AG04449 (cell line): ENCODE results near the gene SLC9A6.

Experiments used
- CTCF ChIA-PET: fragments of 350-600 bp; formaldehyde crosslinking; extraction: SDS; loops from one replicate; lab custom pipeline; 2021; ENCODE audit warnings: antibody characterized with exemption; lab: Yijun Ruan, JAX
- POLR2A ChIA-PET: fragments of 400-600, 350-600 bp; formaldehyde crosslinking; extraction: SDS; loops from one replicate; lab custom pipeline; 2020; ENCODE audit warnings: antibody characterized with exemption, inconsistent platforms; lab: Yijun Ruan, JAX
- DNase-seq: peaks from one replicate; pipeline ENCODE4 v3.0.0-alpha.2; 2010; ENCODE audit warnings: low read depth, low spot score
- H3K4me3 ChIP-seq: 2 replicates; pipeline ENCODE4 v1.5.1; 2011; ENCODE audit warnings: low read depth, mild to moderate bottlenecking, control low read depth, low read length
- TF ChIP-seq, protein P1 (sequence below): IDR thresholded peaks from one replicate; pipeline ENCODE4 v1.5.1; 2011; ENCODE audit warnings: mild to moderate bottlenecking, moderate library complexity, low read length, control low read depth, inconsistent platforms; ENCODE audit not compliant: insufficient read depth; ENCODE audit errors: missing control alignments

The SLC9A6 gene

DNA sequence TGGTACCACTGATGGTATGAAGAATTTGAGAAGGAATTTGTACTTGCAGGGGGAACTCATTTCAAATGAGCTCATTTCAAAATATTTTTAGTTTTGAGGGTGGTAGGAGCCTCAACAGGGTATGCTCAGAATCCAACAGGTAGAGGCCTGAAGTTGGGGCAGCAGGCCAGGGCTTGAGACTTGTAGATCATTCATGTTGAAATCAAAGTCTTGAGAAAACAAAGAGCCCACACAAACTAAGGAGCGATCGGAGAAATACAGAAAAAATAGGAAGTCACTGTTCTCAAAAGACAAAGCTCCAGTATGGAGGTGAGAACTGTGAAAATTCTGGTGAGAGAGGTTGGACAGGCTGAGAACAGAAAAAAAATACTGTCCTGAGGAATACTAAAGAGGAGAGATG lies 979 bp upstream of the SLC9A6 start:
- CTCF ChIA-PET: interaction anchor here (1.7 to 2.0 kb wide), 3 partner anchors 10 to 285 kb away, joined by 4 to 6 read pairs (median 5); partner anchors contain the start of gene MMGT1
- no peak for DNase-seq
- POLR2A ChIA-PET: interaction anchor here (0.8 kb wide), 1 partner anchor 10 kb away, joined by 3 read pairs; no protein-coding TSS in a partner anchor

DNA sequence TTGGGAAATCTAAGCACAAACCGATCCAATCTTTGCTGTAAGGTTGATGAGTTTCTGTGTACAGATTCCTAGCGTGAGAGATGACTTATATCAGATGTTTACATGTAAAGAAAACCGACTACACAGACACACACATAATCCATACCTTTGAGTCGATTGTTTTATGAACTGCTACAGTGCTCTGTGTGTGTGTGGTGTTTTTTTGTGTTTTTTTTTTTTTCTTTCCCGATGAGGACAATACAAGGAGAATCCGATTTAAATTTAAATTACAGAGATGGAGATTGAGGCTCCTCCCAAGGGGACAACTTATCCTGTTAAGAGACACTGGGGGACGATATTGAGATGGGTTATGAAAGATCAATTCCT lies 461 bp upstream of the SLC9A6 start:
- CTCF ChIA-PET: interaction anchor here (1.7 to 2.0 kb wide), 3 partner anchors 11 to 284 kb away, joined by 4 to 6 read pairs (median 5); partner anchors contain the start of gene MMGT1
- POLR2A ChIA-PET: interaction anchor here (0.8 kb wide), 1 partner anchor 10 kb away, joined by 3 read pairs; no protein-coding TSS in a partner anchor
- TF ChIP-seq, protein P1, sequence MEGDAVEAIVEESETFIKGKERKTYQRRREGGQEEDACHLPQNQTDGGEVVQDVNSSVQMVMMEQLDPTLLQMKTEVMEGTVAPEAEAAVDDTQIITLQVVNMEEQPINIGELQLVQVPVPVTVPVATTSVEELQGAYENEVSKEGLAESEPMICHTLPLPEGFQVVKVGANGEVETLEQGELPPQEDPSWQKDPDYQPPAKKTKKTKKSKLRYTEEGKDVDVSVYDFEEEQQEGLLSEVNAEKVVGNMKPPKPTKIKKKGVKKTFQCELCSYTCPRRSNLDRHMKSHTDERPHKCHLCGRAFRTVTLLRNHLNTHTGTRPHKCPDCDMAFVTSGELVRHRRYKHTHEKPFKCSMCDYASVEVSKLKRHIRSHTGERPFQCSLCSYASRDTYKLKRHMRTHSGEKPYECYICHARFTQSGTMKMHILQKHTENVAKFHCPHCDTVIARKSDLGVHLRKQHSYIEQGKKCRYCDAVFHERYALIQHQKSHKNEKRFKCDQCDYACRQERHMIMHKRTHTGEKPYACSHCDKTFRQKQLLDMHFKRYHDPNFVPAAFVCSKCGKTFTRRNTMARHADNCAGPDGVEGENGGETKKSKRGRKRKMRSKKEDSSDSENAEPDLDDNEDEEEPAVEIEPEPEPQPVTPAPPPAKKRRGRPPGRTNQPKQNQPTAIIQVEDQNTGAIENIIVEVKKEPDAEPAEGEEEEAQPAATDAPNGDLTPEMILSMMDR: no peak

More for the DNA sequence above, 979 bp upstream of the SLC9A6 start:
- no peak overlapping the region for H3K4me3 ChIP-seq
- TF ChIP-seq, protein P1: no peak

DNA sequence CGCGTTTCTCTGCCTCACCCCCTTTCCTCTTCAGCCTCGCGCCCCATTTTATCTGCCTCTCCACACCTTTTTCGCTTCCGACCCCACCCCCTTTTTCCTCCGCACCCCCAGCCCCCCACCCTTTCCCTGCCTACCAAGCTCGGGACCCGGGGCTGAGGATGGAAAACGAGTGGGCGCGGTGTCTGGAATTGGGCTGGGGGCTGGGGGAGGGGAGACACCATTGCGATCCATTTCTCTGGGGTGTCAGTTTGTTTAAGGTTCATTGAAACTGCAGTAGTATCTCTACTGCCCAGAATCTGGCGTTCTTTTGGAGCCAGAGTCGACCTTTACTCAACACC lies 707 bp downstream of the SLC9A6 start:
- ChIA-PET POLR2A (no interaction called here), CTCF (no interaction called here)
- TF ChIP-seq, protein P1: no peak
- no peak for DNase-seq
- H3K4me3 ChIP-seq: peak overlapping the region; percentile 73

More for the DNA sequence above, 461 bp upstream of the SLC9A6 start:
- DNase-seq: no peak
- peak overlapping the region; percentile 73 for H3K4me3 ChIP-seq

DNA sequence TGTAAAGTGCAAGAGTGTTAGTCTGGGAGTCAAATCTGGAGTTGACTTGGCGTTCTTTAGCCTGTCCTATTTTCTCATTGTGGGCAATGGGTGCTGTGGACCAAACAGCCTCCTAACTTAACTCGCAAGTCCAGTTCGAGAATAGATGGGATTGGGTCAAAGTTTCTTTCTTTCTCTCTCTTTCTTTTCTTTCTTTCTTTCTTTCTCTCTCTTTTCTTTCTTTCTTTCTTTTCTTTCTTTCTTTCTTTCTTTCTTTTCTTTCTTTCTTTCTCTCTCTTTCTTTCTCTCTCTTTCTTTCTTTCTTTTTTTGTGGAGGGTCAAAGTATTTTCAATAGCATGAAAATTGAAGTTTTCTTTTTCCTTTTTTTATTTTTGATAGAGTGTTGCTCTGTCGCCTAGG lies 3.0 kb downstream of the SLC9A6 start:
- CTCF ChIA-PET: no interaction called here
- POLR2A ChIA-PET: no interaction called here
- TF ChIP-seq, protein P1: no peak
- no peak for DNase-seq
- no peak overlapping the region for H3K4me3 ChIP-seq

DNA sequence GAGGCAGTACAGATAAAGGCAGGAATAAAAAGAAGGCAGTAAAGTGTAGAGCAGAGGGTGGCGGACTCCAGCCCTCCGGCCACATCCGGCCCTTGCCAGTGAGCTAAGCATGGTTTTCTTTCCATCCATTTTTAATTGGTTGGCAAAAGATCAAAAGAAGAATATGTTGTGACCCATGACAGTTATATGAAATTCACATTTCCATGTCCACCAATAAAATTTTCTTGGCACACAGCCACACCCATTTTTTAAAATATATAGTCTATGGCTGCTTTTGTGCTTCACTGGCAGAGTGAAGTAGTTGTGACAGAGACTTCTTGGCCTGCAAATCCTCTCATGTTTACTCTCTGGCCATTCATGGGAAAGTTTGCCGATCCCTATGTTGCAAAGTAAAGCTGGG lies 29.8 kb downstream of the SLC9A6 start:
- CTCF ChIA-PET: interaction anchor here (1.3 to 2.2 kb wide), 2 partner anchors 13 to 563 kb away, joined by 5 to 8 read pairs; no protein-coding TSS in a partner anchor
- no peak for DNase-seq
- POLR2A ChIA-PET: no interaction called here
- H3K4me3 ChIP-seq: no peak overlapping the region
- TF ChIP-seq, protein P1: no peak

DNA sequence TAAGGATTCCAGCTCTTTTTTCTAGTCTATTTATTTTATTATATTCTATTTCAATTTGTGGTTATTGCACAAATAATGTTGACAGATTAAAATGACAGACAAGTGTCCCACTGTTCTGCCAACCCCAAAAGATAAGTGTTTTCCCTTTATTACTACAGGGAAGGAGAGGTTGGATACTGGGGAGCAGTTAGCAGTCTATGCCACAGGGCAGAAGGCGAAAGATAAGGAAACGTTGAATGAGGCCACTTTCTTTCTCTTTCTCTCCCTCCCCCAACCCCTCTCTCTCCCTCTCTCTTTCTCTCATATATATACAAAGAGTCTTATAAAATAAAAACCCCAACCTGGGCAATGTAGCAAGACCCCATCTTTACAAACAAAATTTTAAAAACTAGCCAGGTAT lies 31.6 kb downstream of the SLC9A6 start:
- ChIA-PET CTCF (interaction anchor here (1.4 to 3.4 kb wide), 3 partner anchors 11 to 192 kb away, joined by 3 to 17 read pairs (median 4); no protein-coding TSS in a partner anchor), POLR2A (no interaction called here)
- H3K4me3 ChIP-seq: no peak overlapping the region
- no peak for DNase-seq
- TF ChIP-seq, protein P1: no peak
